ENCODE results near the gene ERICH4. TPM values are rescaled to one million over a fixed set of nuclear protein-coding genes. Genes with fewer than 3 reads are reported as not detected.
"Not testable (repeated sequence)": the region's sequence is repeated elsewhere in the genome, so short reads cannot be mapped to it uniquely, and the experiment has no call there.

Gene ERICH4
- total RNA-seq, 1 donor from 2014 or later, result not detected

DNA sequence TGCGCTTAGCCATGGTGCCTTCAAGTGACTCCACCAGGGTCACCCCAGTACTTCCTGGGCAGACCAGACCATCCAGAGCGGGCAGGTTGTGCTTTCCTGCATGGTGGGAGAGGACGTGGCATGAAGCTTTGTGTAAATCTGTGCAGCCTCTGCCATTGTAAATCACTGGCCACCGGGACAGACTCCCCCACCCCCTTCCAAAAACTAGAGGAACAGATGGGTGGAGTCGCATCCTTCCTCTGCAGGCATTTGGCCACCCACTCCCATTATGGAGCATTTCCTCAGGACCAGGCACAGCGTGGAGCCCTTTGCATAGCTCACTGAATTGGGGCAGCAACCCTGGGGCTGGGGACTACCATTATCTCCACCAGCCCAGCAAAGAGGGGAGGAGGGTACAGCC lies 37.2 kb upstream of the ERICH4 start:
- TF ChIP-seq, protein P1, sequence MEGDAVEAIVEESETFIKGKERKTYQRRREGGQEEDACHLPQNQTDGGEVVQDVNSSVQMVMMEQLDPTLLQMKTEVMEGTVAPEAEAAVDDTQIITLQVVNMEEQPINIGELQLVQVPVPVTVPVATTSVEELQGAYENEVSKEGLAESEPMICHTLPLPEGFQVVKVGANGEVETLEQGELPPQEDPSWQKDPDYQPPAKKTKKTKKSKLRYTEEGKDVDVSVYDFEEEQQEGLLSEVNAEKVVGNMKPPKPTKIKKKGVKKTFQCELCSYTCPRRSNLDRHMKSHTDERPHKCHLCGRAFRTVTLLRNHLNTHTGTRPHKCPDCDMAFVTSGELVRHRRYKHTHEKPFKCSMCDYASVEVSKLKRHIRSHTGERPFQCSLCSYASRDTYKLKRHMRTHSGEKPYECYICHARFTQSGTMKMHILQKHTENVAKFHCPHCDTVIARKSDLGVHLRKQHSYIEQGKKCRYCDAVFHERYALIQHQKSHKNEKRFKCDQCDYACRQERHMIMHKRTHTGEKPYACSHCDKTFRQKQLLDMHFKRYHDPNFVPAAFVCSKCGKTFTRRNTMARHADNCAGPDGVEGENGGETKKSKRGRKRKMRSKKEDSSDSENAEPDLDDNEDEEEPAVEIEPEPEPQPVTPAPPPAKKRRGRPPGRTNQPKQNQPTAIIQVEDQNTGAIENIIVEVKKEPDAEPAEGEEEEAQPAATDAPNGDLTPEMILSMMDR (IDR thresholded peaks at IDR 0.05; ENCODE audit: unreplicated experiment), result no peak
- H3K36me3 Mint-ChIP-seq, result peaks cover 7% of the 10 kb centered on the region
- H3K27me3 Mint-ChIP-seq (ENCODE audit: low read depth), result no peaks in the 10 kb centered on the region
- peaks cover 13% of the 10 kb centered on the region for H3K4me1 Mint-ChIP-seq
- no peak for DNase-seq (ENCODE audit: low spot score in 2 of 2, unreplicated experiment in 2 of 2)
- H3K4me3 Mint-ChIP-seq, result no peak overlapping the region
- no peak overlapping the region for H3K27ac Mint-ChIP-seq
- no peaks in the 10 kb centered on the region for H3K9me3 Mint-ChIP-seq

DNA sequence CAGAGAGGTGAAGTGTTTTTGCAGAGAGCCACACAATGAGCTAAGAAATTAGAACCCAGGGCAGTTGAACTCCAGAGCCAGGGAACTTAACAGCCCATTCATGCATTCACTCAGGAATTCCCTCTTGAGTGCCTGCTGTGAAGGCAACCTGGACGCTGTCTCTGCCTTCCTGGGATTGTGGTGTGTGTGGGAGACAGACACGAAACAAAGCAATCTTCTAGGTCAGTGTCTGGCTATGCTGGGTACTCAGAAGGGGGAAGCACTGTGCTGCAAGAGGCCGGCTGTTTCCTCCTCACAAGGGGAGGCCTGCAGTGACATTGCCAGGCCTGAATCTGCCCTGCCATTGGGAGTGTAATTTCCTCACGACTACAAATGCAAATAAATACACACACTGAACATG lies 35.7 kb upstream of the ERICH4 start:
- TF ChIP-seq, protein P1 (IDR thresholded peaks at IDR 0.05; ENCODE audit: unreplicated experiment), result no peak
- Mint-ChIP-seq H3K4me3 (no peak overlapping the region), H3K27ac (peak overlapping the region; percentile 86), H3K9me3 (no peaks in the 10 kb centered on the region), H3K27me3 (ENCODE audit: low read depth) (no peaks in the 10 kb centered on the region), H3K36me3 (peaks cover 6% of the 10 kb centered on the region), H3K4me1 (peaks cover 13% of the 10 kb centered on the region)
- DNase-seq (ENCODE audit: low spot score in 2 of 2, unreplicated experiment in 2 of 2), result no peak

DNA sequence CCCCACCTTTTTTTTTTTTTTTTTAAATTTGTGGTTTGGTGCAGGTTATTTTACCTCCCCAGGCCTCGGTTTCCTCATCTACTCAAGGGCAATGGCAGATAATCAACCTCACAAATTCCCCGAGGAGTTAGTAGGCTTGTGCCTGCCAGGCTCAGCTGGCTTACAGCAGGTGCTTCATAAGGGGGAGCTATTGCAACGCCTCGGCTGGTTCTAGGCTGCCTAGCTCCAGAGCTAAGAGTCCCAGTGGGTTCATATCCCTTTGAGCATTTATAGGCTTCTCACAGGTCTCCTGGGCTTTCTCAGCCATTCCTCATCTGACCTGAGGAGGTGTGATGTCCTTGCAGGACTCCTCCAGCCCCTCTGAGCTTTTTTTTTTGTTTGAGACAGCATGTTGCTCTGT lies 34.7 kb upstream of the ERICH4 start:
- TF ChIP-seq, protein P1 (IDR thresholded peaks at IDR 0.05; ENCODE audit: unreplicated experiment), result no peak
- peaks cover 13% of the 10 kb centered on the region for H3K4me1 Mint-ChIP-seq

DNA sequence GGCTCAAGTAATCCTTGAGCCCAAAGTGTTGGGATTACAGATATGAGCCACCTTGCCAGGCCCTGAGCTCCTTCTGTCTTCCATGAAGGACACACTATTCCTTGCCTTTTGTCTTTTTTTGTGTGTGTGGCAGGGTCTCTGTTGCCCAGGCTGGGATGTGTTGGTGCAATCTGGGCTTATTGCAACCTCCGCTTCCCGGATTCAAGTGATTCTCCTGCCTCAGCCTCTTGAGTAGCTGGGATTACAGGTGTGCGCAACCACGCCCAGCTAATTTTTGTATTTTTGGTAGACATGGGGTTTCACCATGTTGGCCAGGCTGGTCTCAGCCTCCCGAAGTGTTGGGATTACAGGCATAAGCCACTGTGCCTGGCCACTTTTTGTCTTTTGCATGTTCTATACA lies 34.1 kb upstream of the ERICH4 start:
- H3K4me3 Mint-ChIP-seq; DNase-seq (ENCODE audit: low spot score in 2 of 2, unreplicated experiment in 2 of 2); H3K9me3 Mint-ChIP-seq; H3K27me3 Mint-ChIP-seq (ENCODE audit: low read depth); H3K36me3 Mint-ChIP-seq: not testable (repeated sequence)
- peak overlapping the region; percentile 67 for H3K27ac Mint-ChIP-seq
- peaks cover 13% of the 10 kb centered on the region for H3K4me1 Mint-ChIP-seq

More for the DNA sequence above, 34.7 kb upstream of the ERICH4 start:
- Mint-ChIP-seq H3K9me3 (no peaks in the 10 kb centered on the region), H3K27me3 (ENCODE audit: low read depth) (no peaks in the 10 kb centered on the region), H3K36me3 (peaks cover 4% of the 10 kb centered on the region), H3K27ac (no peak overlapping the region), H3K4me3 (no peak overlapping the region)
- DNase-seq (ENCODE audit: low spot score in 2 of 2, unreplicated experiment in 2 of 2), result no peak

DNA sequence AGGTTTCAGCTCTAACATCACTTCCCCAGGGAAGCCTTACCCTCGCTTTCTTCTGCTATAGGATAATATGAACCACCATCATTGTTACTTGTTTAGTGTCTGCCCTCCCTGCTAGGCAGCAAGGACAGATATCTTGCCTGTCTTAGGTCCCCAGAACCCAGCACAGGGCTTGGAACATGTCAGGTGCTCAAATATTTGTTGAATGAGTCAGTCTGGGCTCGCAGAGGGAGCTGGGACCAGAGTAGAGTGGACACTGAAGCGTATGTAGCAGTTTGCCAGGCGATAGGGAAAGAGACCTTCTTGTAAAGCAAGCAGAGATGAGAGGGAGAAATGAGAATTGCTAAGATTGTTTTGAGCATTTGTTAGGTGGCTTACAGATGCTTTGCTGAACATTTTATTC lies 33.7 kb upstream of the ERICH4 start:
- H3K36me3 Mint-ChIP-seq, result peaks cover 12% of the 10 kb centered on the region
- H3K4me3 Mint-ChIP-seq, result no peak overlapping the region
- peak overlapping the region; percentile 67 for H3K27ac Mint-ChIP-seq
- no peak for DNase-seq (ENCODE audit: low spot score in 2 of 2, unreplicated experiment in 2 of 2)
- no peaks in the 10 kb centered on the region for H3K27me3 Mint-ChIP-seq (ENCODE audit: low read depth)
- TF ChIP-seq, protein P1 (IDR thresholded peaks at IDR 0.05; ENCODE audit: unreplicated experiment), result no peak
- H3K4me1 Mint-ChIP-seq, result peaks cover 13% of the 10 kb centered on the region
- no peaks in the 10 kb centered on the region for H3K9me3 Mint-ChIP-seq

DNA sequence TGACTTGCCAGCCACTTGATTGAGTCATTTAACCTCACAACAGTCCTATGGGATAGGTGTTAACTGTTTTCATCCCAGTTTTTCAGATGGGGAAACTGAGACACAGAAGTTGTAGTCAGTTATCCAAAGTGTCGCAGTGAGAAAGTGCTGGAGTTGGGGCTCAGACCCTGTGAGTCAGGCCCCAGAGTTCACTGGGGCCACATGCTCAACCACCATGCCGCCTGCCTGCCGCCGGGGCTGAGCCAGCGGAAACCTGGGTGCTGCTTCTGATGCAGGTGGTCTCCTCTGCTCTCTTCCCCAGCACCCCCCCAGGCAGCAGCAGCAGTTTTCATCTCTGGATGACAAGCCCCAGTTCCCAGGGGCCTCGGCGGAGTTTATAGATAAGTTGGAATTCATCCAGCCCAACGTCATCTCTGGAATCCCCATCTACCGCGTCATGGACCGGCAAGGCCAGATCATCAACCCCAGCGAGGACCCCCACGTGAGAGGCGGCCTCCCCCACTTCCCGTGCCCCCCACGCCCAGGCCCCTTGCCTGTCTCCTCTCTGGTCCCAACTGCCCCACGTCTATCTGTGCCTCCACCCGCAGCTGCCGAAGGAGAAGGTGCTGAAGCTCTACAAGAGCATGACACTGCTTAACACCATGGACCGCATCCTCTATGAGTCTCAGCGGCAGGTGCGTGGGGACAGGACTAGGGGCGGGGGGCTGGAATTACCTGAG lies 32.5 kb upstream of the ERICH4 start:
- no peak for DNase-seq (ENCODE audit: low spot score in 2 of 2, unreplicated experiment in 2 of 2)
- Mint-ChIP-seq H3K27ac (no peak overlapping the region), H3K27me3 (ENCODE audit: low read depth) (no peaks in the 10 kb centered on the region), H3K36me3 (peaks cover 14% of the 10 kb centered on the region), H3K4me1 (peaks cover 13% of the 10 kb centered on the region), H3K4me3 (no peak overlapping the region), H3K9me3 (no peaks in the 10 kb centered on the region)
- TF ChIP-seq, protein P1 (IDR thresholded peaks at IDR 0.05; ENCODE audit: unreplicated experiment), result no peak
